Loucy (cell line): ENCODE measurements around the gene NEO1.

Experiments used
- H2AFZ ChIP-seq: fragments of 200-600 bp; sonication (generic); 2 replicates; pipeline ENCODE4 v1.6.0; 2016; ENCODE audit warnings: antibody characterized with exemption, mild to moderate bottlenecking, low read length, moderate library complexity
- H3F3A ChIP-seq: fragments of 200-600 bp; 2 replicates; pipeline ENCODE4 v1.6.0; 2016; ENCODE audit warnings: antibody characterized with exemption, low read depth, mild to moderate bottlenecking
- H3K27me3 ChIP-seq: fragments of 200-600 bp; sonication (generic); 2 replicates; pipeline ENCODE4 v1.6.1; 2014; ENCODE audit warnings: low read length, mild to moderate bottlenecking; ENCODE audit not compliant: insufficient read depth, poor library complexity, severe bottlenecking
- H3K36me3 ChIP-seq: fragments of 200-600 bp; sonication (generic); 2 replicates; pipeline ENCODE4 v1.6.1; 2016; ENCODE audit warnings: low read length; ENCODE audit not compliant: insufficient read depth
- H3K4me1 ChIP-seq: fragments of 200-600 bp; sonication (generic); 2 replicates; pipeline ENCODE4 v1.5.1; 2014; ENCODE audit warnings: low read length, mild to moderate bottlenecking; ENCODE audit not compliant: insufficient read depth, poor library complexity, severe bottlenecking
- H3K4me2 ChIP-seq: fragments of 200-600 bp; sonication (generic); 2 replicates; pipeline ENCODE4 v1.6.0; 2014; ENCODE audit warnings: antibody characterized with exemption, low read length, low read depth, mild to moderate bottlenecking; ENCODE audit not compliant: poor library complexity, severe bottlenecking
- H3K4me3 ChIP-seq: fragments of 200-600 bp; sonication (generic); 2 replicates; pipeline ENCODE4 v1.5.1; 2014; ENCODE audit warnings: low read length, mild to moderate bottlenecking, mixed read lengths; ENCODE audit not compliant: poor library complexity, severe bottlenecking
- H3K79me2 ChIP-seq: fragments of 200-600 bp; sonication (generic); 2 replicates; pipeline ENCODE4 v1.6.1; 2014; ENCODE audit warnings: low read length; ENCODE audit not compliant: insufficient read depth
- H3K9ac ChIP-seq: fragments of 200-600 bp; sonication (generic); 2 replicates; pipeline ENCODE4 v1.6.0; 2014; ENCODE audit warnings: mild to moderate bottlenecking, low read depth, low read length, moderate library complexity; ENCODE audit not compliant: poor library complexity, severe bottlenecking
- H3K9me2 ChIP-seq: fragments of 200-600 bp; sonication (generic); replicated peaks from 2 replicates; pipeline ENCODE4 v1.6.1; 2016; ENCODE audit warnings: low read depth, low read length, mixed read lengths
- H3K9me3 ChIP-seq: fragments of 200-600 bp; sonication (generic); 2 replicates; pipeline ENCODE4 v1.6.1; 2014; ENCODE audit warnings: mild to moderate bottlenecking, antibody characterized with exemption, low read length, low read depth; ENCODE audit not compliant: insufficient read depth
- H4K20me1 ChIP-seq: fragments of 200-600 bp; sonication (generic); 2 replicates; pipeline ENCODE4 v1.6.0; 2014; ENCODE audit warnings: antibody characterized with exemption, low read length, mild to moderate bottlenecking; ENCODE audit not compliant: insufficient read depth, poor library complexity, severe bottlenecking
- CTCF ChIP-seq: fragments of 200-600 bp; sonication (generic); conservative IDR thresholded peaks from 2 replicates; pipeline ENCODE4 v1.5.1; 2014; ENCODE audit warnings: mild to moderate bottlenecking, antibody characterized with exemption, low read length
- EZH2phosphoT487 ChIP-seq: fragments of 200-600 bp; IDR thresholded peaks from 2 replicates; pipeline ENCODE4 v1.6.1; 2018; ENCODE audit warnings: antibody characterized with exemption, mild to moderate bottlenecking, moderate library complexity, borderline replicate concordance

NEO1 gene

GRCh38 chr15:73006523-73006922 lies 45.7 kb upstream of the NEO1 start:
- H3K9me3 ChIP-seq: no peaks in the 10 kb centered on the region

GRCh38 chr15:73009066-73010056 lies 42.9 kb upstream of the NEO1 start:
- H3K79me2 ChIP-seq: no peaks in the 10 kb centered on the region
- H2AFZ ChIP-seq: no peak overlapping the region
- no peaks in the 10 kb centered on the region for H3K9me2 ChIP-seq
- no peaks in the 10 kb centered on the region for H3K27me3 ChIP-seq
- no peaks in the 10 kb centered on the region for H3F3A ChIP-seq
- H3K9ac ChIP-seq: no peak overlapping the region
- no peaks in the 10 kb centered on the region for H3K4me1 ChIP-seq
- TF ChIP-seq CTCF (no peak), EZH2phosphoT487 (no peak)
- H3K4me2 ChIP-seq: no peak overlapping the region
- no peaks in the 10 kb centered on the region for H3K36me3 ChIP-seq
- H3K4me3 ChIP-seq: no peak overlapping the region
- H4K20me1 ChIP-seq: no peaks in the 10 kb centered on the region
- no peaks in the 10 kb centered on the region for H3K9me3 ChIP-seq

More at GRCh38 chr15:73006523-73006922, 45.7 kb upstream of the NEO1 start:
- Histone ChIP-seq H2AFZ (no peak overlapping the region), H3K4me3 (no peak overlapping the region), H3K4me1 (no peaks in the 10 kb centered on the region), H3K27me3 (no peaks in the 10 kb centered on the region), H4K20me1 (no peaks in the 10 kb centered on the region), H3K4me2 (no peak overlapping the region), H3K36me3 (no peaks in the 10 kb centered on the region), H3K9me2 (no peaks in the 10 kb centered on the region), H3F3A (no peaks in the 10 kb centered on the region), H3K9ac (no peak overlapping the region), H3K79me2 (no peaks in the 10 kb centered on the region)
- TF ChIP-seq CTCF (no peak), EZH2phosphoT487 (no peak)

GRCh38 chr15:73010154-73011152 lies 41.8 kb upstream of the NEO1 start:
- no peak for TF ChIP-seq CTCF
- TF ChIP-seq EZH2phosphoT487: no peak
- no peak overlapping the region for H2AFZ ChIP-seq

More at GRCh38 chr15:73010154-73011152, 41.8 kb upstream of the NEO1 start:
- Histone ChIP-seq H3K4me1 (no peaks in the 10 kb centered on the region), H4K20me1 (no peaks in the 10 kb centered on the region), H3K9ac (no peak overlapping the region), H3K9me3 (no peaks in the 10 kb centered on the region), H3K27me3 (no peaks in the 10 kb centered on the region), H3K79me2 (no peaks in the 10 kb centered on the region), H3K9me2 (no peaks in the 10 kb centered on the region), H3K4me3 (no peak overlapping the region), H3F3A (no peaks in the 10 kb centered on the region), H3K4me2 (no peak overlapping the region), H3K36me3 (no peaks in the 10 kb centered on the region)
